ENCODE results near the gene CUL1. TPM values are rescaled to one million over a fixed set of nuclear protein-coding genes. Genes with fewer than 3 reads are reported as not detected.

The CUL1 gene
- 10 to 100 TPM; 52.8 to 67.5 (median 61.0) TPM for polyA plus RNA-seq (ENCODE audit: insufficient read length in 4 of 4)

GRCh38 chr7:148698397-148699023 lies at the start of gene CUL1:
CUL1 (plus strand) TSS chr7:148698903; CDS start chr7:148730123, 31,220 bp downstream.
- peak in 2 of 4 donors; percentile 38 to 42 for DNase-seq (ENCODE audit: low read depth in 4 of 4, low spot score in 3 of 4)

- DNase-seq (ENCODE audit: low read depth in 4 of 4, low spot score in 3 of 4): no peak
Measured at GRCh38 chr7:148650232-148650858, 48.4 kb upstream of the CUL1 start.

GRCh38 chr7:148652773-148653172 lies 45.9 kb upstream of the CUL1 start:
- DNase-seq (ENCODE audit: low read depth in 4 of 4, low spot score in 3 of 4): no peak

- DNase-seq (ENCODE audit: low read depth in 4 of 4, low spot score in 3 of 4): no peak
Measured at GRCh38 chr7:148657929-148658328, 40.8 kb upstream of the CUL1 start.

GRCh38 chr7:148661471-148661870 lies 37.2 kb upstream of the CUL1 start:
- DNase-seq (ENCODE audit: low read depth in 4 of 4, low spot score in 3 of 4): no peak

GRCh38 chr7:148662646-148663045 lies 36.1 kb upstream of the CUL1 start:
- DNase-seq (ENCODE audit: low read depth in 4 of 4, low spot score in 3 of 4): no peak

GRCh38 chr7:148664324-148664723 lies 34.4 kb upstream of the CUL1 start:
- peak in 2 of 4 donors; percentile 5 for DNase-seq (ENCODE audit: low read depth in 4 of 4, low spot score in 3 of 4)

- DNase-seq (ENCODE audit: low read depth in 4 of 4, low spot score in 3 of 4): no peak
Measured at GRCh38 chr7:148665221-148665620, 33.5 kb upstream of the CUL1 start.

GRCh38 chr7:148669927-148670326 lies 28.8 kb upstream of the CUL1 start:
- no peak for DNase-seq (ENCODE audit: low read depth in 4 of 4, low spot score in 3 of 4)

- DNase-seq (ENCODE audit: low read depth in 4 of 4, low spot score in 3 of 4): no peak
Measured at GRCh38 chr7:148670374-148670773, 28.3 kb upstream of the CUL1 start.

GRCh38 chr7:148670807-148671206 lies 27.9 kb upstream of the CUL1 start:
- DNase-seq (ENCODE audit: low read depth in 4 of 4, low spot score in 3 of 4): no peak

GRCh38 chr7:148672041-148672440 lies 26.7 kb upstream of the CUL1 start:
- no peak for DNase-seq (ENCODE audit: low read depth in 4 of 4, low spot score in 3 of 4)

- DNase-seq (ENCODE audit: low read depth in 4 of 4, low spot score in 3 of 4): no peak
Measured at GRCh38 chr7:148674689-148675088, 24.0 kb upstream of the CUL1 start.

- no peak for DNase-seq (ENCODE audit: low read depth in 4 of 4, low spot score in 3 of 4)
Measured at GRCh38 chr7:148676291-148676690, 22.4 kb upstream of the CUL1 start.

GRCh38 chr7:148681821-148682220 lies 16.9 kb upstream of the CUL1 start:
- no peak for DNase-seq (ENCODE audit: low read depth in 4 of 4, low spot score in 3 of 4)

- no peak for DNase-seq (ENCODE audit: low read depth in 4 of 4, low spot score in 3 of 4)
Measured at GRCh38 chr7:148684289-148684830, 14.3 kb upstream of the CUL1 start.

- no peak for DNase-seq (ENCODE audit: low read depth in 4 of 4, low spot score in 3 of 4)
Measured at GRCh38 chr7:148686312-148686937, 12.3 kb upstream of the CUL1 start.

GRCh38 chr7:148687555-148687954 lies 11.1 kb upstream of the CUL1 start:
- no peak for DNase-seq (ENCODE audit: low read depth in 4 of 4, low spot score in 3 of 4)

- no peak for DNase-seq (ENCODE audit: low read depth in 4 of 4, low spot score in 3 of 4)
Measured at GRCh38 chr7:148688526-148688925, 10.2 kb upstream of the CUL1 start.

GRCh38 chr7:148693651-148694050 lies 5.1 kb upstream of the CUL1 start:
- no peak for DNase-seq (ENCODE audit: low read depth in 4 of 4, low spot score in 3 of 4)

GRCh38 chr7:148694631-148695030 lies 4.1 kb upstream of the CUL1 start:
- no peak for DNase-seq (ENCODE audit: low read depth in 4 of 4, low spot score in 3 of 4)

- DNase-seq (ENCODE audit: low read depth in 4 of 4, low spot score in 3 of 4): no peak
Measured at GRCh38 chr7:148695953-148696352, 2.8 kb upstream of the CUL1 start.
